Measurements from ENCODE around the gene AGPAT3.
A peak's percentile ranks its signal among the peaks of the same experiment; 100 is the strongest.

Gene AGPAT3

DNA sequence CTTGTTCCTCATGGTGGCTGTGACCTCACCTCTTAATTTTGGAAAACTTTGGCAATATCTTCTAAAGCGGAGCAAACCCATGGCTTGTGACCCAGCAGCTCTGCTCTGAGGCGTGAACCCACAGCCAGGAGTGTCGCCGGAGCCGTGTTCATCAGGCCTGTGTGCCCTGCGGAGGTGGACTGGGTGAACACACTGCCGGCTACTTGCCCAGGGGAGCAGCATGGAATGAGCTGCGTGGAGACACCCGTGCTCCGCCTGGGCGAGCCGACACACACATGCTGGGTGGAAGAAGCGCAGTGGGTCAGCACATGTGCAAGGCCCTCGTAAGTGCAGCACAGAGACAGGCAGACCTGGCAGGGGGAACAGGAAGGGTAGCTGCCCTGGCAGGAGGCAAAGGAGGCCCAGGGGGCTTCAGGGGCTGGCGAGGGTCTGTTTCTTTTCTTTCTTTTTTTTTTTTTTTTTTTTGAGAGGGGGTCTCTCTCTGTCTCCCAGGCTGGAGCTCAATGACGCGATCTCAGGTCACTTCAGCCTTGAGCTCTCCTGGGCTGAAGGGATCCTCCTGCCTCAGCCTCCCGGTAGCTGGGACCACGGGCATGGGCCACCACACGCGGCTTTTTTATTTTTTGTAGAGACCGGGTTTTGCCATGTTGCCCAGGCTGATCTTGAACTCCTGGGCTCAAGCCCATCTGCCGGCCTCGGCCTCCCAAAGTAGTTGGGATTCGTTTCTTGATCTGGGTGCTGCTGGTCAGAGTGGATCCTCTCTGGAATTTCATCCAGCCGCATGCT, 41.8 kb downstream of the AGPAT3 start:
- DNase-seq (ENCODE audit: low read depth in 2 of 2), result no peak

DNA sequence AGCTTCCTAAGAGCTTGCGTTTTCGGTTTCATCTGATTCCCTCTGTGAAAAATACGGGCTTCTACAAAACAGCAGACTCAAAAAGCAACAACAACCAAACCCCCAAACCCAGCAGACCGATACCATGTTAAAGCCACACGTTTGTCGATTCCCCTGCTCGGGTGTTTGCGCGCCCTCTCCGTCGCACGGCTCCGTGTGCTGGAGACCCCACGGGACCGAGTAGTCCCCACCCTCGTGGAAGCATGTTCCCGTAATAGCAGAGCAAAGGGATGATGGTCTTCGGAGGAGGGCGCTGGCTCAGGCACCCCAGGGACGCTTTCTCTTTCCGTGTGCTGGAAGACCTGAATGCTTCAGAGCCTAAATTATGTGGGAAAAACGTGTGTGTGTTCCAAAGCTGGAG, 42.7 kb downstream of the AGPAT3 start:
- DNase-seq (ENCODE audit: low read depth in 2 of 2), result no peak

- DNase-seq (ENCODE audit: low read depth in 2 of 2), result no peak
Observed at GRCh38 chr21:43908167-43908566, 43.1 kb downstream of the AGPAT3 start.

- DNase-seq (ENCODE audit: low read depth in 2 of 2), result no peak
Observed at GRCh38 chr21:43909741-43910400, 44.8 kb downstream of the AGPAT3 start.

- no peak for DNase-seq (ENCODE audit: low read depth in 2 of 2)
Observed at GRCh38 chr21:43910460-43910859, 45.4 kb downstream of the AGPAT3 start.

DNA sequence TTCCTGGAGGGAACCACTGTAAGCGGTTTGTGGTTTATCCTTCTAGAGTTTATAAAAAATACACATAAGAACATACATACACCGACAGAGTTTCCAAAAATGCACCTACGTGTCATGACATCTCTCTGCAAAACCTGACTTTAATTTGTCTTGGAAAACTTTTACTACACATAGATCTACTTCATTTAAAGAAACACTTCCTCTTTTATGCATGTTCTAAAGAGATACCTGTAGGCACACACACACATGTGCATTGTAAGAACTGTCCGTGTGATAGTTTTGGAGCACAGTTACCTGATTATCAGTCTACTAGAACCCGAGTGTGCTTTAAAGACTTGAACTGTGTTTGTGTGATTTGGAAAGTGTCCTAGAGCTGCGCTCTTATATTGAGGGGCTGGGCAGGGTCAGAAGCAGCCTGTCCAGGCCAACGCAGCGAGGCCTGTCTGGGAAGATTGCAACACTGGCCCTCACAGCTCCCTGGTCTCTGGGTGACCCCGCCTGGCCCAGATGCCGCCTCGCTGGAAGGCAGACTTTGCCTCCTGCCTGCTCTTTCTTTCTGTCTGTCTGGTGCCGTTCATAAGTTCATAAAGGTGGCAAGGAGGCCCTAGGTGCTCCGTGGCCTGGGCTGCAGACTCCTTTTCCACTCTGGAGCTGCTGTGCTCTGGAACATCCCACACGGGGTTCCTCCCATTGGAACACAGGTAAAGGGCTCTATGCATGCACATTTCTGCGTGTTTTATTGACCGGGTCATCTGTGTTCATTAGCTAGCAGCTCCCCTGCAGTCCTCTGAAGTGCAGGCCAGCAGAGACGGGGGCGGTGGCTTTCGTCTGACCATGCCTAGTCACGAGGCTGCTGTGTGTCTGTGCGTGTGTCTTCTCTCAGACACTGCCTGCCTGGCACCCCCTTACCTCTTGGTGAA, 46.3 kb downstream of the AGPAT3 start:
- no peak for DNase-seq (ENCODE audit: low read depth in 2 of 2)

- no peak for DNase-seq (ENCODE audit: low read depth in 2 of 2)
Observed at GRCh38 chr21:43911935-43912487, 47.0 kb downstream of the AGPAT3 start.

DNA sequence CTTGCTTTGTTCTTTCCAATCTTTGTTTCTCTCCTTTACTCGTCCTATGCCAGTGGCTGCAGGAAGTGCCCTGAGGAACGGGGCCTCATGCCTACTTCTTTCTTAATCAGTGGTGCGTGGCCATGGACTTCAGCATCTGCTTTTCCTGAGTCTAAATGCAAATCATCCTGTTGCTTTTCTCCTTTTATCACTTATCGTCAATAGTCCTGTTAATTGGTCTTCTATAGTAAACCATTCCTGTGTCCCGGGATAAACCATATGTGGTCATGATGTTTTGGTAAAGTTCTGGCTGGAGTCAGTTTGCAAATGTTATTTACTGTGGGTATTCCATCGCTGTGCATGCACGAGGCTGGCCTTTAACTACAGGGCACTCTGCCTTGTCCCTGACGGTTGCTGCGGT, 47.5 kb downstream of the AGPAT3 start:
- no peak for DNase-seq (ENCODE audit: low read depth in 2 of 2)

DNA sequence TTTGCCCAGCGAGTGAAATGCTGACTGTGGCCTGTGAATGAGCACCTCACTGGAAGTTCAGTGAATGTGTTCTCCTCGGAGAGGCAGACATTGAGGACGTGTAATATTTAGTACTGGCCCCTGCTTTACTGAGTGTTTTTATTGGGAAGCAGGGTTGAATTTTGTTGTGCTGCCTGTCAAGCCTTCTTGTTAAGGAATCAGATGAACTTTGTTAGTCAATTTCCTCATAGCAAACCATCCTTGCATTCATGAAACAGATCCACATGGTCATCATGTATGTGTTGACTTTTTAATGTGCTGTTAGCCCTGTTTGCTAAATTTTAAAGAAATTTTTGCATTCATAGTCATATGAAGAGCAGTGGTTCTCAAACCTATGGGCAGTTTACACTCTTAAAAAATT, 47.9 kb downstream of the AGPAT3 start:
- DNase-seq (ENCODE audit: low read depth in 2 of 2), result no peak

GRCh38 chr21:43913928-43914327, 48.9 kb downstream of the AGPAT3 start:
- DNase-seq (ENCODE audit: low read depth in 2 of 2), result no peak

GRCh38 chr21:43916076-43916475, 51.1 kb downstream of the AGPAT3 start:
- DNase-seq (ENCODE audit: low read depth in 2 of 2), result no peak

- DNase-seq (ENCODE audit: low read depth in 2 of 2), result peak in 1 of 2 donors; percentile 36
Observed at GRCh38 chr21:43916691-43917514, 51.9 kb downstream of the AGPAT3 start.

- DNase-seq (ENCODE audit: low read depth in 2 of 2), result no peak
Observed at GRCh38 chr21:43917515-43918384, 52.7 kb downstream of the AGPAT3 start.

DNA sequence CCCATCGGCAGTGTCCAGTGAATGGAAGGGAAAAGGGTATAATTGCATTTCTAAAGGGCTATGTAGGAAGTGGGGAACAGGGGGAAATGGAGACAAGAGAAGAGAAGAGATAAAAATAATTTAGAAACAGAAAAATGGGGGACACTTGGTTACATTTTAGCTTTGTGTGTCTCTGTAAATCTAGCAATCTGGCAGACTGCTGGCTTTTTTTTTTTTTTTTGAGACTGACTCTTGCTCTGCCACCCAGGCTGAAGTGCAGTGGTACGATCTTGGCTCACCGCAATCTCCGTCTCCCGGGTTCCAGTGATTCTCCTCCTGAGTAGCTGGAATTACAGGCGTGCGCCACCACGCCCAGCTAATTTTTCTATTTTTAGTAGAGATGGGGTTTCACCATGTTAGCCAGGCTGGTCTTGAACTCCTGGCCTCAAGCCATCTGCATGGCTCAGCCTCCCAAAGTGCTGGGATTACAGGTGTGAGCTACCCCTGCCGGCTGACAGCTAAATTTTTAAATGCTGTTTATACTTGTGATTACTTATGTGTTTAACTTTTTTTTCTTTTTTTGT, 53.4 kb downstream of the AGPAT3 start:
- DNase-seq (ENCODE audit: low read depth in 2 of 2), result no peak

DNA sequence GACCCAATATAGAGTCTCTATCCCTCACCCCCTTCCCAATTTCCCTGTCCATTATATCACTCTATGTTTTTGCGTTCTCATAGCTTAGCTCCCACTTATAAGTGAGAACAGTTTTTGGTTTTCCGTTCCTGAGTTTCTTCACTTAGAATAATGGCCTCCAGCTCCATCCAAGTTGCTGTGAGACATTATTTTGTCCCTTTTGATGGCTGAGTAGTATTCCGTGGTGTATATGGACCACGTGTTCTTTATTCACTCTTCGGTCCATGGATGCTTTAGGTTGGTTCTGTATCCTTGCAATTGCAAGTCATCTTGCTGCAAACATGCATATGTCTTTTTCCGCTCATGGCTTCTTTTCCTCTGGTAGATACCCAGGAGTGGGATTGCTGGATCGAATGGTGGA, 54.3 kb downstream of the AGPAT3 start:
- no peak for DNase-seq (ENCODE audit: low read depth in 2 of 2)

DNA sequence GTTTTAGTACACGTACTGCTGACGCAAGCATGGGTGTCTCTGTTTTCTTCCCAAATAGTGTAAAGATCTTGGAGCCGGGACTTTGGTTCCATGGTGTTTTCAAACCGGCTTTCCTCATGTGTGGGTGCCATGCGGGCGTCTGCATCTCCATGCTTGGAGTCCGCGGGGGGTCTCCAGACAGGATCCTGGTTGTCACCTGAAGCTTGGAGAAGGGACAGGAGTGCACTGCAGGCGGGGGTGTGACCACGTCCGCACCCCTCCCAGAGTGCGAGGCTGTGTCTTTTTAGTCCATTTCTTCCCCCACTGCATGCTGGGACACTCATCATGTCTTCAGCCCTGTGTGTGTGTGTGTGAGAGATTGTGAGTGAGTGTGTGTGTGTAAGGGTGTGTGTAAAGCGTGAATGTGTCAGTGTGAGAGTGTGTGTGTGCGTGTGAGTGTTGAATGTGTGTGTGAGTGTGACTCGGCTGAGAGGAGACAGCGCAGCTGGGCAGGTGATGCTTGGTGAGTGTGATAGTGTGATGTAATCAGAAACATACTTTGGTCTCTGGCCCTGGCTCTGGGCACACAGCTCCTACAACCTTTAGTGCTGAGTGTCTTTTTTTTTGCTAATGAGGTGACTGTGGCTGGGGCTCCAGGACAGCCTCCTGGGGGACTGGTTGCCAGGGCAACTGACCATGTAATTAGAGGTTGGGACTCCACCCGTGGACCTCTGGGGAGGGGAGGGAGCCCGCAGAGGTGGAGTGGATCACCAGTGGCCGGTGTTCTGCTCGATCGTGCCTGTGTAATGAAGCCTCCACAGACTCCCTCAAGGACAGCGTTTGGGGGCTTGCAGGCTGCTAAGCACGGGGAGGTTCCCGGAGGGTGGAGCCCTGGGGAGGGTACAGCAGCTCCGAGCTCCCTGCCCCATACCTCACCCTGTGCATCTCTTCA, 55.1 kb downstream of the AGPAT3 start:
- no peak for DNase-seq (ENCODE audit: low read depth in 2 of 2)

- DNase-seq (ENCODE audit: low read depth in 2 of 2), result no peak
Observed at GRCh38 chr21:43921571-43921978, 56.6 kb downstream of the AGPAT3 start.
